ENCODE data around the gene OR10H4. TPM values are rescaled to one million over a fixed set of nuclear protein-coding genes. Genes with fewer than 3 reads are reported as not detected.

Gene OR10H4
- total RNA-seq, 2 donors from 2014 or later = not detected

- DNase-seq (ENCODE audit: low spot score) = no peak
- ATAC-seq (ENCODE audit: insufficient number of reproducible peaks, low FRiP score, low read depth) = no peak
- Histone ChIP-seq H3K4me3 (no peak overlapping the region), H3K27ac (no peak overlapping the region), H3K9me3 (no peaks in the 10 kb centered on the region), H3K36me3 (no peaks in the 10 kb centered on the region), H3K4me1 (ENCODE audit: control insufficient read depth in 1 of 2, low read depth in 2 of 2) (peaks cover under 1 to 23% of the 10 kb centered on the region in 2 donors), H3K27me3 (replicated peaks; ENCODE audit: insufficient read depth) (no peaks in the 10 kb centered on the region)
- no peak for TF ChIP-seq CTCF (IDR thresholded peaks at IDR 0.05)
Measured at GRCh38 chr19:15995536-15995935, 46.7 kb downstream of the OR10H4 start.

GRCh38 chr19:15998166-15998565, 49.4 kb downstream of the OR10H4 start:
- no peak for DNase-seq (ENCODE audit: low spot score)
- ATAC-seq (ENCODE audit: insufficient number of reproducible peaks, low FRiP score, low read depth) = no peak
- Histone ChIP-seq H3K27me3 (replicated peaks; ENCODE audit: insufficient read depth) (no peaks in the 10 kb centered on the region), H3K4me1 (ENCODE audit: control insufficient read depth in 1 of 2, low read depth in 2 of 2) (peaks cover 9 to 42% of the 10 kb centered on the region in 2 donors), H3K36me3 (no peaks in the 10 kb centered on the region), H3K27ac (no peak overlapping the region), H3K4me3 (no peak overlapping the region), H3K9me3 (no peaks in the 10 kb centered on the region)
- TF ChIP-seq CTCF (IDR thresholded peaks at IDR 0.05) = no peak

Other genes with a start within 250 kb of the OR10H4 start
- gene OR10H2, start 221.0 kb upstream of the OR10H4 start, total RNA-seq = not detected
- gene OR10H3, start 211.0 kb upstream of the OR10H4 start, total RNA-seq = not detected
- not detected for gene OR10H5, start 161.3 kb upstream of the OR10H4 start, total RNA-seq
- gene OR10H1, start 133.3 kb upstream of the OR10H4 start, total RNA-seq = not detected
- not detected for gene CYP4F2, start 50.9 kb upstream of the OR10H4 start, total RNA-seq
- gene CYP4F11, start 14.5 kb upstream of the OR10H4 start, total RNA-seq = 10 to 100 TPM in 1 of 2 donors, 1 to 10 TPM in 1; 9.6 to 12.9 TPM
- gene TPM4, start 127.5 kb downstream of the OR10H4 start, total RNA-seq = 1,000 to 10,000 TPM in 1 of 2 donors, 100 to 1,000 TPM in 1; 964 to 1,096 TPM
- gene RAB8A, start 162.9 kb downstream of the OR10H4 start, total RNA-seq = 10 to 100 TPM; 40.5 to 41.5 TPM
- gene HSH2D, start 194.7 kb downstream of the OR10H4 start, total RNA-seq = 1 to 10 TPM in 1 of 2 donors, not detected in 1; 2.2 TPM
- not detected for gene CIB3, start 224.5 kb downstream of the OR10H4 start, total RNA-seq
- gene FAM32A, start 236.4 kb downstream of the OR10H4 start, total RNA-seq = 10 to 100 TPM; 74.8 to 75.5 TPM
- 100 to 1,000 TPM in 1 of 2 donors, 10 to 100 TPM in 1; 77.5 to 121 TPM for gene AP1M1, start 248.9 kb downstream of the OR10H4 start, total RNA-seq